ENCODE results near the gene SUMF1. TPM values are rescaled to one million over a fixed set of nuclear protein-coding genes. Genes with fewer than 3 reads are reported as not detected.

The SUMF1 gene
- total and polyA plus RNA-seq, 2 experiments from 2014 or later, result 23.5 to 29.9 TPM

GRCh38 chr3:4407941-4408340 is 59.1 kb downstream of the SUMF1 start:
- H3K4me3 ChIP-seq, result no peak overlapping the region
- no peaks in the 10 kb centered on the region for H3K4me1 ChIP-seq (ENCODE audit: low read depth)
- TF ChIP-seq, protein P1, sequence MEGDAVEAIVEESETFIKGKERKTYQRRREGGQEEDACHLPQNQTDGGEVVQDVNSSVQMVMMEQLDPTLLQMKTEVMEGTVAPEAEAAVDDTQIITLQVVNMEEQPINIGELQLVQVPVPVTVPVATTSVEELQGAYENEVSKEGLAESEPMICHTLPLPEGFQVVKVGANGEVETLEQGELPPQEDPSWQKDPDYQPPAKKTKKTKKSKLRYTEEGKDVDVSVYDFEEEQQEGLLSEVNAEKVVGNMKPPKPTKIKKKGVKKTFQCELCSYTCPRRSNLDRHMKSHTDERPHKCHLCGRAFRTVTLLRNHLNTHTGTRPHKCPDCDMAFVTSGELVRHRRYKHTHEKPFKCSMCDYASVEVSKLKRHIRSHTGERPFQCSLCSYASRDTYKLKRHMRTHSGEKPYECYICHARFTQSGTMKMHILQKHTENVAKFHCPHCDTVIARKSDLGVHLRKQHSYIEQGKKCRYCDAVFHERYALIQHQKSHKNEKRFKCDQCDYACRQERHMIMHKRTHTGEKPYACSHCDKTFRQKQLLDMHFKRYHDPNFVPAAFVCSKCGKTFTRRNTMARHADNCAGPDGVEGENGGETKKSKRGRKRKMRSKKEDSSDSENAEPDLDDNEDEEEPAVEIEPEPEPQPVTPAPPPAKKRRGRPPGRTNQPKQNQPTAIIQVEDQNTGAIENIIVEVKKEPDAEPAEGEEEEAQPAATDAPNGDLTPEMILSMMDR (IDR thresholded peaks at IDR 0.05; ENCODE audit: low read depth, low read length), result no peak
- H3K27me3 ChIP-seq, result no peaks in the 10 kb centered on the region
- DNase-seq (ENCODE audit: low read depth in 1 of 2, low spot score in 1 of 2), result no peak
- no peak overlapping the region for H3K27ac ChIP-seq
- H3K36me3 ChIP-seq, result no peaks in the 10 kb centered on the region
- no peaks in the 10 kb centered on the region for H3K9me3 ChIP-seq (ENCODE audit: low read depth)

DNA sequence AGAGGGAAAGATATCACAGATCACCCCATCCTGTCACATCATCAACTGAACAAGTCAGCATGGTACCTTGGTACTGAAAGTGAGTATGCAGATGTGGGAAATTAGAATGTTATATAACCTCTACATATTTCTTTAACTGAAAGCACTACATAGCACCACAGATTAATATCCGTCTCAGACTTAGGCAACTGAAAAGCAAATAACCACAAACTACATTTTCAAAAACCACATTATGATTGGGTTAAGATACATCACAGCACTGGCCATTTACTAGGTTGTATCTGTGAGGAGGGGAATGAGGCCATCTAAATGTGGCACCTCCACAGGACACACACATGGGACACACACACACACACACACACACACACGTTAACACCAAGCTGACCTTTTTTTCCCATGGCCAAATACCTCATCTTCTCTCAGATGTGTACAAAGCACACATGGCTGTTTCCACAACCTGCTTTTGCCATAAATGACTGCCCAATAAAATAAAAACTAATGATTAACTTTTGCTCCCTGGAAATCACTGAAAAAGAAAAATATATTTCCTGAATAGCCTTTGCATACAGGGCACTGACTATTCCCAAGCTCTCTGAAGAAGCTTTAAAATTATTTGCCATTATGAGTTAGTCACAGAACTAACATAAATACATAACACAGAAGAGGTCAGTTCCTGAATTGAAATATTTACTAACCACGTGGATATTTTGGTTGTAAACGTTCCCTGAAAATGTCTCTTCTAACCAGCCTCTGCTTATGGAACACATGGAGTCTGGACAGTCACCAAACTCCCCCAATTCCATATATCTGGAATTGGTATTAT is 60.1 kb downstream of the SUMF1 start:
- no peaks in the 10 kb centered on the region for H3K9me3 ChIP-seq (ENCODE audit: low read depth)
- H3K4me1 ChIP-seq (ENCODE audit: low read depth), result no peaks in the 10 kb centered on the region
- H3K27ac ChIP-seq, result no peak overlapping the region
- no peaks in the 10 kb centered on the region for H3K36me3 ChIP-seq
- TF ChIP-seq, protein P1 (IDR thresholded peaks at IDR 0.05; ENCODE audit: low read depth, low read length), result no peak
- no peak overlapping the region for H3K4me3 ChIP-seq
- no peaks in the 10 kb centered on the region for H3K27me3 ChIP-seq
- no peak for DNase-seq (ENCODE audit: low read depth in 1 of 2, low spot score in 1 of 2)

GRCh38 chr3:4404881-4405280 is 62.2 kb downstream of the SUMF1 start:
- H3K4me1 ChIP-seq (ENCODE audit: low read depth), result no peaks in the 10 kb centered on the region
- H3K27me3 ChIP-seq, result no peaks in the 10 kb centered on the region
- no peaks in the 10 kb centered on the region for H3K36me3 ChIP-seq
- H3K4me3 ChIP-seq, result no peak overlapping the region
- H3K27ac ChIP-seq, result no peak overlapping the region
- DNase-seq (ENCODE audit: low read depth in 1 of 2, low spot score in 1 of 2), result no peak
- TF ChIP-seq, protein P1 (IDR thresholded peaks at IDR 0.05; ENCODE audit: low read depth, low read length), result no peak
- H3K9me3 ChIP-seq (ENCODE audit: low read depth), result no peaks in the 10 kb centered on the region

GRCh38 chr3:4401441-4401840 is 65.6 kb downstream of the SUMF1 start:
- Histone ChIP-seq H3K4me1 (ENCODE audit: low read depth) (no peaks in the 10 kb centered on the region), H3K27me3 (no peaks in the 10 kb centered on the region), H3K36me3 (no peaks in the 10 kb centered on the region), H3K4me3 (no peak overlapping the region), H3K9me3 (ENCODE audit: low read depth) (no peaks in the 10 kb centered on the region), H3K27ac (no peak overlapping the region)
- no peak for DNase-seq (ENCODE audit: low read depth in 1 of 2, low spot score in 1 of 2)
- TF ChIP-seq, protein P1 (IDR thresholded peaks at IDR 0.05; ENCODE audit: low read depth, low read length), result no peak

DNA sequence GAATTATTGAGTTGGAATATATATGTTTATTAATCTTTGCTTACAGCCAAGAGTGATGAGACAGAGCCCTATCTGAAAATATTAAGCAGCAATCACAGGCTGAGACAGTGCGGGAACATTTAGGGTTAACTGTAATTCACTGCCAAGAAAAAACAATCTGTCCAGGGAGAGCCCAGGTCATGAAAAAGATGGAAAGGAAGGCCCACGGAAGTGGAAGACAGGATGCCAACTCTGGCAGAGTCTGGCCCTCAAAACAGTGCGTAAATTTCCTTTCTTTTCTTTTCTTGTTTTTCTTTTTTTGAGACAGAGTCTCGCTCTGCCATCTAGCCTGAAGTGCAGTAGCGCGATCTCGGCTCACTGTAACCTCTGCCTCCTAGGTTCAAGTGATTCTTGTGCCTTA is 67.6 kb downstream of the SUMF1 start:
- Histone ChIP-seq H3K36me3 (no peaks in the 10 kb centered on the region), H3K4me3 (no peak overlapping the region), H3K9me3 (ENCODE audit: low read depth) (no peaks in the 10 kb centered on the region), H3K4me1 (ENCODE audit: low read depth) (no peaks in the 10 kb centered on the region), H3K27me3 (no peaks in the 10 kb centered on the region), H3K27ac (no peak overlapping the region)
- no peak for DNase-seq (ENCODE audit: low read depth in 1 of 2, low spot score in 1 of 2)
- TF ChIP-seq, protein P1 (IDR thresholded peaks at IDR 0.05; ENCODE audit: low read depth, low read length), result no peak

Measured in cardiac muscle cell (in vitro differentiated cells and primary cell).